ENCODE measurements around the gene IRF6.

IRF6 gene

DNA sequence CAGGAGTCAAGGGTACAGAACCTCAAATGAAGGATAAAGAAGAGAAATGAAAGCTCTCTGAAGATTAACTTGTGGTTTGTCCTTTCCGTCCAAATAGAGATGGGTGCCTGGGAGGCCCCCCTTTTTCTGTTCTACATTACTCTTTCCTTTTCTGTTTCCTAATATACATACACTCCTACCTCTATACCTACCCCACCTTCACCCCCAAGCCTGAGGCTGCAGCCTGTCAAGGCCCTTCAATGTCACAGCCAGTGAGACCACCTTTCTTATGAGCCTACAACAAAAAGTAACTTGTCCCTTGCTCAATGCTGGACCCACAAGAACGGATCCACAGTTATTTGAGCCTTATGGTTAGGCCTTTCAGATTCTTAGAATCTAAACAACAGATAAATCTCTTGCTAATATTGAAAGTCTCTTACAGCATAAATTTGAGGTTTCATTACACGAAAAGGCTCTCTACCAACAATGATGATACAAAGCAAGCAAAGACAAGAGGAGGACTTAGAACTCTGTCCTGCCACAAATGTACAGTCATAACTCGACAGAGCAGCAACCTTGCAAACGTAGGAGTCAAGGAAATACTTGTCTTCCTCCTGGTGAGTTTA is 54.2 kb downstream of the IRF6 start:
- no peak overlapping the region for H3K23ac ChIP-seq (ENCODE audit: low read length in 2 of 2)
- peaks cover 11% of the 10 kb centered on the region for H3K4me1 ChIP-seq (ENCODE audit: control insufficient read depth, insufficient read depth, low read depth, low read length)
- H3K27me3 ChIP-seq (ENCODE audit: control insufficient read depth in 1 of 2, insufficient read depth in 1 of 2, low read length in 2 of 2): peaks cover 2 to 9% of the 10 kb centered on the region in 2 experiments
- H4K91ac ChIP-seq (ENCODE audit: low read length): no peak overlapping the region
- DNase-seq: no peak
- H3K9ac ChIP-seq (ENCODE audit: low read length): no peak overlapping the region
- no peak overlapping the region for H3K27ac ChIP-seq (ENCODE audit: low read length, poor library complexity, severe bottlenecking)
- no peaks in the 10 kb centered on the region for H3K9me3 ChIP-seq (ENCODE audit: control insufficient read depth, low read length)
- no peak overlapping the region for H2BK120ac ChIP-seq (ENCODE audit: low read depth, low read length)
- H2AK5ac ChIP-seq (ENCODE audit: low read length, severe bottlenecking): no peak overlapping the region
- H2AFZ ChIP-seq (ENCODE audit: low read depth, low read length): no peak overlapping the region
- H3K4me3 ChIP-seq (ENCODE audit: insufficient read depth in 1 of 2, low read depth in 1 of 2, low read length in 2 of 2): no peak overlapping the region
- no peak overlapping the region for H2BK12ac ChIP-seq (ENCODE audit: low read length in 2 of 2)
- no peak overlapping the region for H2BK15ac ChIP-seq (ENCODE audit: low read depth, poor library complexity, severe bottlenecking)
- WGBS: 58% methylated on average over 5 of the region's 5 CpGs
- no peak overlapping the region for H2BK5ac ChIP-seq (ENCODE audit: low read depth, low read length, poor library complexity, severe bottlenecking)
- H3K18ac ChIP-seq (ENCODE audit: low read depth in 1 of 2, low read length in 2 of 2): no peak overlapping the region
- no peaks in the 10 kb centered on the region for H3K36me3 ChIP-seq (ENCODE audit: control insufficient read depth in 1 of 2, insufficient read depth in 2 of 2, low read depth in 1 of 2, low read length in 2 of 2)
- no peaks in the 10 kb centered on the region for H3K79me1 ChIP-seq (replicated peaks; ENCODE audit: low read length, poor library complexity, severe bottlenecking)
- H3K4me2 ChIP-seq (ENCODE audit: low read length, poor library complexity, severe bottlenecking): no peak overlapping the region
- H3K14ac ChIP-seq (ENCODE audit: low read length in 2 of 2): no peak overlapping the region
- H3K4ac ChIP-seq (ENCODE audit: low read depth in 1 of 2, low read length in 2 of 2): no peak overlapping the region
- no peak overlapping the region for H4K8ac ChIP-seq (ENCODE audit: low read length)

DNA sequence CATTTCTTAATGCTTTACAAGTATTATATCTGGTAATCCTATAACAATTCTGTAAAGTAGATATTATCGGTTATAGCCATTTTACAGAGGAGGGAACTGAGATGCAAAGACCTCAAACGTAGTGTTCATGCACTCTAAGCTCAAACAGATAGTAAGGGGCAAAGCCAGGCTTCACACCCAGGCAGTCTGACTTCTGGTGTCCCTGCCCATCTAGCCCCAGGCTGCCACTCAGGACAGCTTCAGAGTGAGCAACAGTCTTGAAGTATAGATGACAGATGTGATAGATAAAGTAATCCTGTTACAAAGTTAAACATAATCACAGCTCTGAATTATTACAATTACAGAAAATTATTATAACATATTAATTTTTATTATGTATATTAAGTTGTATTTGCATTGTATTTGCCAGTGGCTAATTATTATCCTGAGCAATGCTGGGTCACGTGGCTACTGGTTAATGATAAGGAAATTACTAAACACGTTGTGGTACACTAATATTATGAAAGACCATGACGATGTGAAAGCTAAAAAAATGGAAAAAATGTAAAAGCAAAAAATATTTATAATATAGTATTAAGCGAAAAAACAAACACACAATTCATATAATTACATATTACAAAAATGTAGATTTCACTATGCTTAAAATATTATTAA is 56.1 kb downstream of the IRF6 start:
- H3K18ac ChIP-seq (ENCODE audit: low read depth in 1 of 2, low read length in 2 of 2): no peak overlapping the region
- H3K4me1 ChIP-seq (ENCODE audit: control insufficient read depth, insufficient read depth, low read depth, low read length): peaks cover 11% of the 10 kb centered on the region
- DNase-seq: no peak
- no peak overlapping the region for H3K23ac ChIP-seq (ENCODE audit: low read length in 2 of 2)
- no peak overlapping the region for H2BK5ac ChIP-seq (ENCODE audit: low read depth, low read length, poor library complexity, severe bottlenecking)
- H2BK15ac ChIP-seq (ENCODE audit: low read depth, poor library complexity, severe bottlenecking): no peak overlapping the region
- H3K9ac ChIP-seq (ENCODE audit: low read length): no peak overlapping the region
- H3K27me3 ChIP-seq (ENCODE audit: control insufficient read depth in 1 of 2, insufficient read depth in 1 of 2, low read length in 2 of 2): no peaks in the 10 kb centered on the region
- H3K4me2 ChIP-seq (ENCODE audit: low read length, poor library complexity, severe bottlenecking): no peak overlapping the region
- H3K79me1 ChIP-seq (replicated peaks; ENCODE audit: low read length, poor library complexity, severe bottlenecking): no peaks in the 10 kb centered on the region
- H3K9me3 ChIP-seq (ENCODE audit: control insufficient read depth, low read length): no peaks in the 10 kb centered on the region
- H2BK120ac ChIP-seq (ENCODE audit: low read depth, low read length): no peak overlapping the region
- H4K8ac ChIP-seq (ENCODE audit: low read length): no peak overlapping the region
- no peak overlapping the region for H3K14ac ChIP-seq (ENCODE audit: low read length in 2 of 2)
- WGBS: 71% methylated on average over 3 of the region's 6 CpGs
- no peak overlapping the region for H2AFZ ChIP-seq (ENCODE audit: low read depth, low read length)
- no peak overlapping the region for H4K91ac ChIP-seq (ENCODE audit: low read length)
- no peak overlapping the region for H3K4me3 ChIP-seq (ENCODE audit: insufficient read depth in 1 of 2, low read depth in 1 of 2, low read length in 2 of 2)
- H3K27ac ChIP-seq (ENCODE audit: low read length, poor library complexity, severe bottlenecking): no peak overlapping the region
- H2BK12ac ChIP-seq (ENCODE audit: low read length in 2 of 2): no peak overlapping the region
- no peak overlapping the region for H3K4ac ChIP-seq (ENCODE audit: low read depth in 1 of 2, low read length in 2 of 2)
- no peaks in the 10 kb centered on the region for H3K36me3 ChIP-seq (ENCODE audit: control insufficient read depth in 1 of 2, insufficient read depth in 2 of 2, low read depth in 1 of 2, low read length in 2 of 2)
- H2AK5ac ChIP-seq (ENCODE audit: low read length, severe bottlenecking): no peak overlapping the region

DNA sequence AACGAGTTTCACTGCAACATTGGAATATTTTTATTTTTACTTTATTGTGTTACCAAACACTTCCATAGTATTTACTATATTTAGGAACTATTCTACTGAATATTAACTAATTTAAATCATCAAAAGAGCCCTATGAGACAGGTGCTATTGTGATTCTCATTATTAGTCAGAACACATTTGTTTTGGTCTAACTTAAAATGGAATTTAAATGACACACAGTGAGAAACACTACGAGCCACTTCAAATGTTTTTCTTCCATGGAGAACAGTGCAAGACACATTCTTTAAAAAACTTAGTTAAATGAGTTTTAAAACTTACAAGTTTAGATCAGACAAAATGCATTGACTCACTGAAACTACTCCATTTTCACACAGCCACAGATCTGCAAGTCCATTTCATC is 56.7 kb downstream of the IRF6 start:
- 80% methylated on average over 1 of the region's 2 CpGs for WGBS
- no peak for DNase-seq

DNA sequence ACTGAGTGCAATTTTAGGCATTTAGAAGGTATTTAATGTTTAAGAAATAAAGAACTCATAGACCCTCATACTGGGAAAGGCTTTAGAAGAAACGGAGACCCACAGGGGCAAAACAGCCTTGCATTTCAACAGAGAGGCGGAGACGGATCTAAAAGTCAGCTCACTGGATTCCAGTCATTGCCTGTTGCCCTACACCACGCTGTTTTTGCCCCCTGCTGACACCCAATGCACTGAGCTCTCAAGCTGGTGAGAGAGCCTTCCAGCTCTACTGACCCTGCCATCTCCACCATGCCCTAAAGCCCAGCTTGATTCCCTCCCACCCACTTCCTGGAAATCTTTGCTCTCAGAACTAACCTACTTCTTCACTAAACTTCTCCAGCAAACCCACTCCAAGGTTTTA is 57.3 kb downstream of the IRF6 start:
- H2BK5ac ChIP-seq (ENCODE audit: low read depth, low read length, poor library complexity, severe bottlenecking): no peak overlapping the region
- no peak overlapping the region for H3K9ac ChIP-seq (ENCODE audit: low read length)
- H3K79me1 ChIP-seq (replicated peaks; ENCODE audit: low read length, poor library complexity, severe bottlenecking): no peaks in the 10 kb centered on the region
- H3K14ac ChIP-seq (ENCODE audit: low read length in 2 of 2): no peak overlapping the region
- no peak overlapping the region for H3K4me2 ChIP-seq (ENCODE audit: low read length, poor library complexity, severe bottlenecking)
- no peak overlapping the region for H3K4me3 ChIP-seq (ENCODE audit: insufficient read depth in 1 of 2, low read depth in 1 of 2, low read length in 2 of 2)
- no peak overlapping the region for H3K27ac ChIP-seq (ENCODE audit: low read length, poor library complexity, severe bottlenecking)
- DNase-seq: no peak
- H3K27me3 ChIP-seq (ENCODE audit: control insufficient read depth in 1 of 2, insufficient read depth in 1 of 2, low read length in 2 of 2): no peaks in the 10 kb centered on the region
- peaks cover 14% of the 10 kb centered on the region for H3K4me1 ChIP-seq (ENCODE audit: control insufficient read depth, insufficient read depth, low read depth, low read length)
- H2BK15ac ChIP-seq (ENCODE audit: low read depth, poor library complexity, severe bottlenecking): no peak overlapping the region
- no peak overlapping the region for H4K91ac ChIP-seq (ENCODE audit: low read length)
- H3K18ac ChIP-seq (ENCODE audit: low read depth in 1 of 2, low read length in 2 of 2): no peak overlapping the region
- H2BK120ac ChIP-seq (ENCODE audit: low read depth, low read length): no peak overlapping the region
- no peak overlapping the region for H3K23ac ChIP-seq (ENCODE audit: low read length in 2 of 2)
- H3K9me3 ChIP-seq (ENCODE audit: control insufficient read depth, low read length): no peaks in the 10 kb centered on the region
- H3K4ac ChIP-seq (ENCODE audit: low read depth in 1 of 2, low read length in 2 of 2): no peak overlapping the region
- no peaks in the 10 kb centered on the region for H3K36me3 ChIP-seq (ENCODE audit: control insufficient read depth in 1 of 2, insufficient read depth in 2 of 2, low read depth in 1 of 2, low read length in 2 of 2)
- no peak overlapping the region for H4K8ac ChIP-seq (ENCODE audit: low read length)
- no peak overlapping the region for H2BK12ac ChIP-seq (ENCODE audit: low read length in 2 of 2)
- H2AK5ac ChIP-seq (ENCODE audit: low read length, severe bottlenecking): no peak overlapping the region
- no peak overlapping the region for H2AFZ ChIP-seq (ENCODE audit: low read depth, low read length)
- WGBS: 51% methylated on average over 4 of the region's 4 CpGs

More for the DNA sequence above, 56.7 kb downstream of the IRF6 start:
- no peak overlapping the region for H2BK120ac ChIP-seq (ENCODE audit: low read depth, low read length)
- no peak overlapping the region for H2AK5ac ChIP-seq (ENCODE audit: low read length, severe bottlenecking)
- H3K36me3 ChIP-seq (ENCODE audit: control insufficient read depth in 1 of 2, insufficient read depth in 2 of 2, low read depth in 1 of 2, low read length in 2 of 2): no peaks in the 10 kb centered on the region
- no peak overlapping the region for H2BK15ac ChIP-seq (ENCODE audit: low read depth, poor library complexity, severe bottlenecking)
- H3K27me3 ChIP-seq (ENCODE audit: control insufficient read depth in 1 of 2, insufficient read depth in 1 of 2, low read length in 2 of 2): no peaks in the 10 kb centered on the region
- H3K9ac ChIP-seq (ENCODE audit: low read length): no peak overlapping the region
- H3K9me3 ChIP-seq (ENCODE audit: control insufficient read depth, low read length): no peaks in the 10 kb centered on the region
- H2AFZ ChIP-seq (ENCODE audit: low read depth, low read length): no peak overlapping the region
- H3K18ac ChIP-seq (ENCODE audit: low read depth in 1 of 2, low read length in 2 of 2): no peak overlapping the region
- H4K91ac ChIP-seq (ENCODE audit: low read length): no peak overlapping the region
- H4K8ac ChIP-seq (ENCODE audit: low read length): no peak overlapping the region
- H3K4ac ChIP-seq (ENCODE audit: low read depth in 1 of 2, low read length in 2 of 2): no peak overlapping the region
- H3K4me3 ChIP-seq (ENCODE audit: insufficient read depth in 1 of 2, low read depth in 1 of 2, low read length in 2 of 2): no peak overlapping the region
- no peak overlapping the region for H3K23ac ChIP-seq (ENCODE audit: low read length in 2 of 2)
- H3K27ac ChIP-seq (ENCODE audit: low read length, poor library complexity, severe bottlenecking): no peak overlapping the region
- no peak overlapping the region for H3K4me2 ChIP-seq (ENCODE audit: low read length, poor library complexity, severe bottlenecking)
- H3K79me1 ChIP-seq (replicated peaks; ENCODE audit: low read length, poor library complexity, severe bottlenecking): no peaks in the 10 kb centered on the region
- H2BK5ac ChIP-seq (ENCODE audit: low read depth, low read length, poor library complexity, severe bottlenecking): no peak overlapping the region
- H3K4me1 ChIP-seq (ENCODE audit: control insufficient read depth, insufficient read depth, low read depth, low read length): peaks cover 12% of the 10 kb centered on the region
- H3K14ac ChIP-seq (ENCODE audit: low read length in 2 of 2): no peak overlapping the region
- no peak overlapping the region for H2BK12ac ChIP-seq (ENCODE audit: low read length in 2 of 2)

Measured in mesenchymal stem cell (in vitro differentiated cells and primary cell).